Stimulated activated naive B cell treated with anti-CD40 and anti-IgM and Interleukin-4, amounts not matched to agents 10 μg/mL and 1 μg/mL and 100 μg/mL, for 72 hours (primary cell): ENCODE results near the gene UBE2C.

ENCODE experiments used
- ATAC-seq, 2 donors: fragments of 150-1000 bp; cut with Tn5 transposase; replicated peaks; 2 replicates each; pipeline ENCODE4 v1.10.0; 2021; ENCODE audit warnings: moderate library complexity in 1 of 2
- DNase-seq: peaks from one replicate; pipeline ENCODE4 v3.0.0; 2021
- H3K27ac Mint-ChIP-seq: one replicate; pipeline ENCODE4 v1.8.0; 2022; ENCODE audit warnings: mild to moderate bottlenecking, mixed read lengths
- H3K27me3 Mint-ChIP-seq, 2 donors: one replicate each; pipeline ENCODE4 v1.8.0; 2022; ENCODE audit warnings: mixed read lengths in 2 of 2
- H3K36me3 Mint-ChIP-seq, 2 donors: one replicate each; pipeline ENCODE4 v1.8.0; 2022; ENCODE audit warnings: mixed read lengths in 2 of 2, mild to moderate bottlenecking in 1 of 2
- H3K4me1 Mint-ChIP-seq, 2 donors: one replicate each; pipeline ENCODE4 v1.8.0; 2022; ENCODE audit warnings: mixed read lengths in 2 of 2, mild to moderate bottlenecking in 1 of 2
- H3K4me3 Mint-ChIP-seq, 2 donors: one replicate each; pipeline ENCODE4 v1.8.0; 2022; ENCODE audit warnings: mild to moderate bottlenecking in 2 of 2, mixed read lengths in 2 of 2, moderate library complexity in 1 of 2
- H3K9me3 Mint-ChIP-seq, 2 donors: one replicate each; pipeline ENCODE4 v1.8.0; 2022; ENCODE audit warnings: mixed read lengths in 2 of 2, mild to moderate bottlenecking in 1 of 2

Gene UBE2C

DNA sequence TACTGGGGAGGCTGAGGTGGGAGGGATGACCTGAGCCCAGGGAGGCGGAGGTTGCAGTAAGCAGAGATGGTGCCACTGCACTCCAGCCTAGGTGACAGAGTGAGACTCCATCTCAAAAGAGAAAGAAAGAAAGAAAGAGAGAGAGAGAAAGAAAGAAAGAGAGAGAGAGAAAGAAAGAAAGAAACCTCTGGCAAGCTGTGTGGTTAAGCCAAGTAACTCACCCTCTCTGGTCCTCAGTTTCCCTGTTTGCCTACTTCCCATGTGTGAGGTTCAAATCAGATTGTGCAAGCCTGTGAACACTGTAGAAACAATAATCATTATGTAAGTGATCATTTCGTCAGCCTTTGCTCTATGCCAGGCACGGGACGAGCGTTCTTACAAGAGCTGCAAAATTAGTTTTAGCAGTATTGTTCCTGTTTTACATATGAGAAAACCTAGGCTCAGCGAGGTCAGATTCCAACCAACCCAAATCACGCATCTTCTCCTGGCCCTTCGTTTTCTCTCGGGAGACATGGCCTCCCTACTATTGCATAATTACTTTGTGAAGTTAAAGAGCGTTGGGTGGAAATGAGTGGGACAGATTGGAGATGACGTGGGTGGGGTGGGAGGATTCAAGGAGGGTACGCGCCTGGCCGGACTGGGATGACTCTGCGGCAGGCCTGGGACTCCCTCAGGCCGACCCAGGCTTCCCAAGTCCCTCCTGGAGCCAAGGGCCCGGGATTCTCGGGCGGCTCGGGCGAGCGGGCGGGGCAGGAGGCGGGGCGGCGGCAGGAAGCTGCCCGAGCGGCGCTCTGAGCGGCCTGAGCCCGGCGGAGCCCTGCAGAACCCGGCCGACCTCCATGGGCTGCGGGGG, 20.8 kb downstream of the UBE2C start, which contains the start of gene SNX21:
Gene SNX21, plus strand, starts transcription at position 770 of the 853 bp plus-strand sequence. CDS start 121 bp downstream, outside the sequence.
- H3K27ac Mint-ChIP-seq: peak within 1 kb of the TSS; percentile 89
- H3K9me3 Mint-ChIP-seq: no peaks in the 10 kb centered on the region
- peak within 1 kb of the TSS; percentile 80 to 84 for H3K4me3 Mint-ChIP-seq
- DNase-seq: no peak
- H3K27me3 Mint-ChIP-seq: peaks cover 0 to 9% of the 10 kb centered on the region in 2 donors
- peaks cover 7 to 10% of the 10 kb centered on the region in 2 donors for H3K4me1 Mint-ChIP-seq
- peaks cover 2 to 3% of the 10 kb centered on the region in 2 donors for H3K36me3 Mint-ChIP-seq
- peak; percentile 64 to 75 for ATAC-seq

DNA sequence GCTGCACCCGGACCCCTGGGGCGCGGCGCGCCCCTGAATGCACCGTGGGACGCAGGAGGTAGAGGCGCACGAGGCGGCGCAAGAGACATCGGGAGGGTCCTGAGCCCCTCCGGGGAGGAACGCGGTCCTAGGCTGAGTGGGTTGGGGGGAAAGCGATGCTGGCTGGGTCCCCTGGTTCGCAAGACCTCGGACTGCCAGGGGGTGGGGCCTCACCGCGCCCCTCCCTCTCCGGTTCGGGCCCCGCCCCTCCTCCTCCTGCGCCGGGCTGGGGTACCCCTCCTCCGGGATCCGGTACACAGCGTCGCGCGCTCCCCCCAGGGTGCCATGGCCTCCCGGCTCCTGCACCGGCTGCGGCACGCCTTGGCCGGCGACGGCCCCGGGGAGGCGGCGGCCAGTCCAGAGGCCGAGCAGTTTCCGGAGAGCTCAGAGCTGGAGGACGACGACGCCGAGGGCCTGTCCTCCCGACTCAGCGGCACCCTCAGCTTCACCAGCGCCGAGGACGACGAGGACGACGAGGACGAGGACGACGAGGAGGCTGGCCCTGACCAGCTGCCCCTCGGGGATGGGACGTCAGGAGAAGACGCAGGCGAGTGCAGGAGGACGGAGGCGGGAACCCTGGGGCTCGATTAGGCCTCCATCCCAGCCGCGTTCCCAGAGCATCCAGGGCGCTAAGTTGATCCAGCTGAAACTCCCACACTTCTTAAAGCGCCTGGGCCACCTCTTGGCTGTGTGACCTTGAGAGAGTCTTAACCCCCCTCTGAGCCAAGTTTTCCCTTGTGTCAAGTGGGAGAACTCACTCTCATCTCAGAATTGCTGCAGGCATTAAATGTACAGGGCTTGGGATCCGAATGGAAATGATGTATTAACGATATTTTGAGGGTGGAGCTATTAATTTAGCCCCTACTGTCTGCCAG, 21.7 kb downstream of the UBE2C start:
- Mint-ChIP-seq H3K4me3 (peak overlapping the region; percentile 80 to 84), H3K36me3 (peaks cover 2 to 3% of the 10 kb centered on the region in 2 donors), H3K27ac (no peak overlapping the region), H3K4me1 (peaks cover 7 to 10% of the 10 kb centered on the region in 2 donors), H3K27me3 (peaks cover 0 to 6% of the 10 kb centered on the region in 2 donors), H3K9me3 (no peaks in the 10 kb centered on the region)
- ATAC-seq (peak; percentile 69 to 73), DNase-seq (no peak)

DNA sequence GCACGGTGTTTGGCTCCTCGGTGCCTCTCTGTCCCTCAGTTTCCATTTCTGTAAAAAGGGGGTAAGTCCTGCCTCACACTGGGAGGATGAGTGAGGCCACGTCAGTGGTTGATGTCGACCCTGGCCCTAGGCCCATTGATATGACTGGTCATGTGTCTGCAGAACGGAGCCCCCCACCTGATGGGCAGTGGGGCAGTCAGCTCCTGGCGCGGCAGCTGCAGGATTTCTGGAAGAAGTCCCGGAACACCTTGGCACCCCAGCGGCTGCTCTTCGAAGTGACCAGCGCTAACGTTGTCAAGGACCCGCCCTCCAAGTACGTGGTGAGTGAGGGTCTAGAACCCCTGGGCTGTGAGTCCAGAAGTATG, 22.3 kb downstream of the UBE2C start:
- ATAC-seq (no peak), DNase-seq (no peak)
- Mint-ChIP-seq H3K9me3 (no peaks in the 10 kb centered on the region), H3K27ac (no peak overlapping the region), H3K4me1 (peaks cover 7 to 10% of the 10 kb centered on the region in 2 donors), H3K27me3 (peaks cover 0 to 6% of the 10 kb centered on the region in 2 donors), H3K36me3 (peaks cover 2 to 3% of the 10 kb centered on the region in 2 donors), H3K4me3 (peak overlapping the region in 1 of 2 donors; percentile 80)

- no peak overlapping the region for H3K4me3 Mint-ChIP-seq
- ATAC-seq: no peak
- no peak overlapping the region for H3K27ac Mint-ChIP-seq
These were observed 22.9 kb downstream of the UBE2C start for GRCh38 chr20:45835329-45835765.

GRCh38 chr20:45835825-45836224, 23.4 kb downstream of the UBE2C start:
- peaks cover 2 to 3% of the 10 kb centered on the region in 2 donors for H3K36me3 Mint-ChIP-seq
- H3K4me1 Mint-ChIP-seq: peaks cover 7 to 10% of the 10 kb centered on the region in 2 donors
- no peaks in the 10 kb centered on the region for H3K9me3 Mint-ChIP-seq
- H3K4me3 Mint-ChIP-seq: no peak overlapping the region
- ATAC-seq: no peak
- no peak for DNase-seq
- peaks cover 0 to 6% of the 10 kb centered on the region in 2 donors for H3K27me3 Mint-ChIP-seq
- H3K27ac Mint-ChIP-seq: no peak overlapping the region

More at GRCh38 chr20:45835329-45835765, 22.9 kb downstream of the UBE2C start:
- H3K4me1 Mint-ChIP-seq: peaks cover 7 to 10% of the 10 kb centered on the region in 2 donors
- DNase-seq: no peak
- no peaks in the 10 kb centered on the region for H3K9me3 Mint-ChIP-seq
- H3K27me3 Mint-ChIP-seq: peaks cover 0 to 6% of the 10 kb centered on the region in 2 donors
- peaks cover 2 to 3% of the 10 kb centered on the region in 2 donors for H3K36me3 Mint-ChIP-seq

DNA sequence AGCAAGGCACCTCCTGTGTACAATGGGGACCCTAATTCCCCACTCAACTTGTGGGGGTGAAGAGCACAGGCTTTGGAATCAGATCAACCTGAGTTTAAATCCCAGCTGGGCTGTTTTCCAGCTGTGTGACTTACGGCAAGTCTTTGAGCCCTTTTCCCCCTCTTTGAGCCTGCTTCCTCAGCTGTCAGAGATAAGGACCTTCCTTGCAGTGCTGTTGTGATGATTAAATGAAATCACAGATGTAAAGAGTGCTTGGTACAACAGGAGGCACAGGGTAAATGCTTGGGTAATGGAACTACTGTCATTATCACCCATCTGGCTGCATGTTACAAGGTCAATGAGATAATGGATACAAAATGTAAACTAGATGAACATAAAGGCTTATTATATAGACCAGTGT, 24.4 kb downstream of the UBE2C start:
- DNase-seq (no peak), ATAC-seq (no peak)
- peaks cover 9 to 20% of the 10 kb centered on the region in 2 donors for H3K4me1 Mint-ChIP-seq
- H3K9me3 Mint-ChIP-seq: no peaks in the 10 kb centered on the region
- peaks cover 0 to 6% of the 10 kb centered on the region in 2 donors for H3K27me3 Mint-ChIP-seq
- no peak overlapping the region for H3K27ac Mint-ChIP-seq
- peaks cover 6 to 9% of the 10 kb centered on the region in 2 donors for H3K36me3 Mint-ChIP-seq
- no peak overlapping the region for H3K4me3 Mint-ChIP-seq

- DNase-seq (no peak), ATAC-seq (no peak)
- Mint-ChIP-seq H3K36me3 (peaks cover 23 to 38% of the 10 kb centered on the region in 2 donors), H3K27me3 (no peaks in the 10 kb centered on the region), H3K27ac (no peak overlapping the region), H3K4me3 (no peak overlapping the region), H3K9me3 (no peaks in the 10 kb centered on the region), H3K4me1 (peaks cover 16 to 26% of the 10 kb centered on the region in 2 donors)
These were observed 28.3 kb downstream of the UBE2C start for GRCh38 chr20:45840700-45841198.

GRCh38 chr20:45841407-45842129, 29.1 kb downstream of the UBE2C start:
- H3K27me3 Mint-ChIP-seq: no peaks in the 10 kb centered on the region

DNA sequence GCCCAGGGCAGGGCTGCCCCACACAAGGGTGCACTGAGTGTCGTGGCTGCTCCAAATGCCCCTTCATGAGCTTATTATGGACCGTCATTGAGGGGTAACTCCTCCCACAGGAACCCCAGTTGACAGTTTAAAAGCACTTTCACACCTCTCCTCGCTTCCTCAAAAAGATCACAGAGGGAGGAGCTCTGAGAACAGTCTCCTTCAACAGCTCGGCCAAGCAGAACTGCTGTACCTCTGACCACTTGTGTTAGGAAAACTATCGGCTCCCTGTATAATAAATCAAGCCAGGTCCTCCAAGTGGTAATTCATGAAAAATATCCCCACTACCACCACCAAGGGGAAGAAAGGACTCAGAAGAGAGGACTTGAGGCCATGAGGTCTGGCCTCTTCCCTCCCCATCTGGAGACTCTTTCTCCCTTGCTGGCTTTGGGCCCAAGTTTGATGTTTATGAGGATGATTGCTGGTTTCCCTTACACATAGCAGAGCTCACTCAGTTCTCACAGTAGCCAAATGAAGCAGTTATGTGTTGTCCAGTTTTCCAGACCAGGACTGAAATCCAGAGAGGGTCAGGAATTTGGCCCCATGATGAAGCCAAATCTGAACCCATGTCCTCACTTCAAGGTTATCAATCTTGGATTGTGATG, 29.8 kb downstream of the UBE2C start:
- Mint-ChIP-seq H3K36me3 (peaks cover 21 to 39% of the 10 kb centered on the region in 2 donors), H3K4me1 (peaks cover 16 to 26% of the 10 kb centered on the region in 2 donors), H3K4me3 (peak overlapping the region; percentile 25 to 41), H3K9me3 (no peaks in the 10 kb centered on the region), H3K27ac (peak overlapping the region; percentile 73), H3K27me3 (no peaks in the 10 kb centered on the region)
- peak; percentile 35 for DNase-seq
- ATAC-seq: peak; percentile 98

More at GRCh38 chr20:45841407-45842129, 29.1 kb downstream of the UBE2C start:
- no peaks in the 10 kb centered on the region for H3K9me3 Mint-ChIP-seq
- DNase-seq (no peak), ATAC-seq (no peak)
- H3K36me3 Mint-ChIP-seq: peaks cover 22 to 40% of the 10 kb centered on the region in 2 donors
- peaks cover 16 to 26% of the 10 kb centered on the region in 2 donors for H3K4me1 Mint-ChIP-seq
- peak overlapping the region in 1 of 2 donors; percentile 25 for H3K4me3 Mint-ChIP-seq
- peak overlapping the region; percentile 73 for H3K27ac Mint-ChIP-seq

DNA sequence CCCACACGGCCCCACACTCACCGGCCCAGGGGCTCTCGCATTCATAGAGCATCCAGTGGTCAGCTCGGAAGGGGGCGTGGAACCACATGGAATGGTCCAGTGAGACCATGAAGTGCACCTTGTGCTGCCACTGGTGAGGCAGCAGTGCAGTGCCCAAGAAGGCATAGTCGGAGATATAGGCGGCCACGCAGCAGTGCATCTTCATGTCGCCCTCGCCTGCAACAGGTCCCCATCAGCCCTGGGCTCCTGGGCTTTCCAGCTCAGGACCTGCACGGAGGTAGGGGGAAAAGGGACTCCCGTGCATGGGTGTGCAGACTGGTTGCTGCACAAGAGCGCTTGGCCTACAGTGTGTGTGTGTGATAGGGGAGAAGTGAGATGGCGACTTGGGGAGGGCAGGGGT, 31.1 kb downstream of the UBE2C start:
- Mint-ChIP-seq H3K4me1 (peaks cover 16 to 30% of the 10 kb centered on the region in 2 donors), H3K27ac (no peak overlapping the region), H3K4me3 (no peak overlapping the region), H3K27me3 (no peaks in the 10 kb centered on the region), H3K36me3 (peaks cover 24 to 44% of the 10 kb centered on the region in 2 donors), H3K9me3 (no peaks in the 10 kb centered on the region)
- ATAC-seq: no peak
- DNase-seq: no peak

GRCh38 chr20:45845452-45845851, 33.0 kb downstream of the UBE2C start:
- Mint-ChIP-seq H3K4me1 (peaks cover 16 to 34% of the 10 kb centered on the region in 2 donors), H3K27me3 (no peaks in the 10 kb centered on the region), H3K27ac (no peak overlapping the region), H3K9me3 (no peaks in the 10 kb centered on the region), H3K4me3 (no peak overlapping the region), H3K36me3 (peaks cover 31 to 47% of the 10 kb centered on the region in 2 donors)
- no peak for DNase-seq
- ATAC-seq: no peak

- no peak for DNase-seq
- H3K4me3 Mint-ChIP-seq: no peak overlapping the region
- ATAC-seq: no peak
- no peaks in the 10 kb centered on the region for H3K9me3 Mint-ChIP-seq
- H3K4me1 Mint-ChIP-seq: peaks cover 2 to 8% of the 10 kb centered on the region in 2 donors
- H3K27me3 Mint-ChIP-seq: no peaks in the 10 kb centered on the region
- H3K27ac Mint-ChIP-seq: no peak overlapping the region
- peaks cover 33 to 37% of the 10 kb centered on the region in 2 donors for H3K36me3 Mint-ChIP-seq
These were observed 36.0 kb downstream of the UBE2C start for GRCh38 chr20:45848421-45848820.

GRCh38 chr20:45848969-45849582, 36.6 kb downstream of the UBE2C start:
- DNase-seq: no peak
- H3K4me1 Mint-ChIP-seq: peaks cover 2 to 8% of the 10 kb centered on the region in 2 donors
- H3K36me3 Mint-ChIP-seq: peaks cover 30 to 38% of the 10 kb centered on the region in 2 donors
- no peaks in the 10 kb centered on the region for H3K27me3 Mint-ChIP-seq
- no peak overlapping the region for H3K4me3 Mint-ChIP-seq
- no peak for ATAC-seq
- no peaks in the 10 kb centered on the region for H3K9me3 Mint-ChIP-seq
- no peak overlapping the region for H3K27ac Mint-ChIP-seq
